NCI-H345 treated with DMSO at 0.1 percent for 48 hours (cell line): ENCODE measurements around the gene C19orf38.

ENCODE experiments used
- DNase-seq: peaks from one replicate; lab custom pipeline; 2025; ENCODE audit not compliant: unreplicated experiment; lab: John Stamatoyannopoulos, UW

Gene C19orf38

GRCh38 chr19:10848230-10848856 lies at the start of gene C19orf38:
C19orf38 (plus strand) TSS chr19:10848415; CDS start chr19:10848509, 94 bp downstream.
- no peak for DNase-seq

- DNase-seq = no peak
These were observed 47.7 kb upstream of the C19orf38 start for GRCh38 chr19:10800488-10800887.

GRCh38 chr19:10802479-10802878 lies 45.7 kb upstream of the C19orf38 start:
- DNase-seq = no peak

GRCh38 chr19:10803252-10803651 lies 45.0 kb upstream of the C19orf38 start:
- DNase-seq = no peak

- DNase-seq = no peak
These were observed 43.0 kb upstream of the C19orf38 start for GRCh38 chr19:10805065-10805757.

GRCh38 chr19:10805758-10806247 lies 42.4 kb upstream of the C19orf38 start:
- no peak for DNase-seq

- DNase-seq = no peak
These were observed 39.1 kb upstream of the C19orf38 start for GRCh38 chr19:10808937-10809649.

GRCh38 chr19:10809651-10810285 lies 38.4 kb upstream of the C19orf38 start:
- DNase-seq = no peak

- DNase-seq = no peak
These were observed 36.7 kb upstream of the C19orf38 start for GRCh38 chr19:10811391-10812111.

GRCh38 chr19:10812196-10812595 lies 36.0 kb upstream of the C19orf38 start:
- DNase-seq = no peak

- DNase-seq = no peak
These were observed 35.3 kb upstream of the C19orf38 start for GRCh38 chr19:10812902-10813404.

- DNase-seq = no peak
These were observed 33.1 kb upstream of the C19orf38 start for GRCh38 chr19:10815007-10815536.

GRCh38 chr19:10815969-10816644 lies 32.1 kb upstream of the C19orf38 start:
- DNase-seq = no peak

- DNase-seq = no peak
These were observed 31.5 kb upstream of the C19orf38 start for GRCh38 chr19:10816691-10817090.

- DNase-seq = no peak
These were observed 30.8 kb upstream of the C19orf38 start for GRCh38 chr19:10817291-10818038.

GRCh38 chr19:10818301-10819123 lies 29.7 kb upstream of the C19orf38 start:
- DNase-seq = no peak

GRCh38 chr19:10819124-10820060 lies 28.8 kb upstream of the C19orf38 start:
- DNase-seq = no peak
